A549 treated with GW870086 at 1 μM for 4 hours (cell line): ENCODE results near the gene ZNF99. TPM values are rescaled to one million over a fixed set of nuclear protein-coding genes. Genes with fewer than 3 reads are reported as not detected.

ENCODE experiments used
- total RNA-seq: library from RNA; stranded (reverse); fragments of 200-300 nt; extraction: Qiagen RNA extraction; gene quantifications from 5 replicates; pipeline ENCODE4 v1.2.3, GENCODE V29; 2022; ENCODE audit warnings: low read depth

ZNF99 gene
- not detected in 5 replicates for total RNA-seq

DNA sequence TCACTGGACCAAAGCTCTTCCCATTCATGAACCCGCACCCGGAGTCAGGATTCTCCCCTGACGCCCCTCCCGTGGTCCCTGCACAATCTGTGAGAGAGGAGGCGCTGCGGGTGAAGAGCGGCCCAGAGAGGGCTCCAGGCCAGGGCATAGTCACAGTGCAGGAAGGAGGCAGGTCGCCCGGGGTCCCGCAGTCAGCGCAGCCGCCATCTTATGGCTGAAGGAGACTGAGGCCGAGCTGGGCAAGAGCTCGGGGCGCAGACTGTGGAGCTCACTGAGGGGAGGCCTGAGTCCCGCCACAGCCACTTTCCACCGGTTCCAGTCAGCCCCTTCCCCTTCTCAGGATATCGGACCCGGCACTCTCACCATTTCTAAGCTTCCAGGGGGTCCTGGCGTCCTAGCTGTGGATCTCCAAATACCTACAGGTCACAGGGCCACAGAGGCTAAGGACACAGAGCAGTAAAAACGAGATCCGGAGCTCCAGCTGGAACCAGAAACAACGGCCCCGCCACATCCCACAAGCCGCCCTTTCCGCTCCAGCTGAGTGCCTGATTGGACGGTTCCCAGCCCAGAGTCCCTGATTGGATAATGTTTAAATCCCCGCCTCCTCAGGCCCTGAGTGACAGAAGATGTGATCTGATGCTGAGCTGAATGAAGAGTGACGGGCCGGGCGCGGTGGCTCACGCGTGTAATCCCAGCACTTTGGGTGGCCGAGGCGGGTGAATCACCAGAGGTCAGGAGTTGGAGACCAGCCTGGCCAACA is at the start of gene ZNF99:
TSS of gene ZNF99 (minus strand) at position 501 of the 760 bp plus-strand sequence. CDS start at position 366, 135 bp downstream.

DNA sequence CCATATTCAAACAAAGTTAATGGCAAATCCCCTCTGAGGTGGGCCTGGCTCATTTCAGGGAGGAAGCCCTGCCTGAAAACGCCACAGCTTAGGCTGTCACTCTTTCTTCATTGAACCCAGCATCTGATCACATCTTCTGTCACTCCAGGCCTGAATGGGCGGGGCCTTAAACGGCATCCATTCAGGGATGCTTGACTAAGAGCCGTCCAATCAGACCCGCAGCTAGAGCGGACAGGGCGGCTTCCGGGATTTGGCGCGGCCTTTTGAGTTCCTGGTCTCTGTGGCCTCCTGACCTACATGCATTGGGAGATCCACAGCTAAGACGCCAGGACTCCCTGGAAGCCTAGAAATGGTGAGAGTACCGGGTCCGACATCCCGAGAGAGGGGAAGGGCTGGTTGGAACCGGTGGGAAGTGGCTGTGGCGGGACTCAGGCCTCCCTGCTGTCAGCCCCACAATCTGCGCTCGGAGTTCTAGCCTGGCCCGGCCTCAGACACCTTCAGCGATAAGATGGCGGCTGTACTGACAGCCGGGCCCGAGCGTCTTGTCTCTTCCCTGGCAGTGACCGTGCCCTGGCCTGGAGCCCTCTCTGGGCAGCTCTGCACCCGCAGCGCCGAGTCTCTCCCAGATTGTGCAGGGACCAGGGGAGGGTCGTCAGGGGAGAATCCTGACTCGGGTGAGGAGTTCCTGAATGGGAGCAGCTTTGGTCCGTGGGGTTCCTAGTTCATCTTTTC is 48.2 kb upstream of the ZNF99 start, which contains the start of gene ZNF723:
TSS of gene ZNF723 (plus strand) at position 261 of the 732 bp plus-strand sequence. CDS start at position 350, 89 bp downstream.

Other genes starting within 250 kb of the ZNF99 start
- gene ZNF492, start 149.8 kb downstream of the ZNF99 start, total RNA-seq: not detected in 5 replicates
- not detected in 5 replicates for gene ZNF723, start 48.1 kb upstream of the ZNF99 start, total RNA-seq
- not detected in 5 replicates for gene ZNF728, start 219.0 kb upstream of the ZNF99 start, total RNA-seq